CMK (cell line): ENCODE data around the gene ZNRF2.
A peak's percentile ranks its signal among the peaks of the same experiment; 100 is the strongest.

Source experiments
- DNase-seq: peaks from one replicate; pipeline ENCODE4 v3.0.0-alpha.2; 2010; ENCODE audit warnings: low read depth

Gene ZNRF2

DNA sequence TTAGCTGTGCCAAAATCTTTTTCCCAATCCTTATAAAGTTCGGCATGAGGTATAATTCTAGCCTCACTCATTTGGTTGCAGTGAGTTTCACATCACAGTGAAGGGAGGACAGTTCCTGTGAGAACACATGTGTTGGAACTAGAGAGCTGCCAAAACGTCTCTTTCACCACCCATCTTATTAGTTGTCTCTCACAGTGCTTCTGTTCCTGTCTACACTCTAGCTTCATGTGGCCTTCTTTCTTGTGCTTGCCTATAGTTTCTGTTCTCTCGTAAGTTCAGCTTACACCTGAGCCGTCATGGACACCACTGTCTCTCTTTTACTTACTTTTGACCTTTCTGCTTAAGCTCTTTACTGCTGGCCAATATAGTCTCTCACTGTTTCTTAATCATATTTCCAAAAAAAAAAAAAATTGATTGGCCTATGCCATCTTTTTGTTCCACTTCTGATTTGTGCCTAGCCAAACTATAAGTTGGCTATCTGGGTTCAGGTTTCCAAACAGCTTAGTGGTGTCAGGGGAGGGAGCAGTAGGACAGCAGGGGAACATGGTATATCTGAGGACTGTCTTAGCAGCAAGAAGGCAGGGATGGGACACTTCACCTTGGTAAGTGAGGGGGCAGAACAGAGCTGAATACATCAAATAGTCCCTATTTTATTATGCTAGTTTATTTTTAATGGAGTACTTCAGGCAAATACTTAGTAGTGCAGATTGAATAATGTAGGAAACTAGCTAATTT, 38.0 kb downstream of the ZNRF2 start:
- DNase-seq = no peak

DNA sequence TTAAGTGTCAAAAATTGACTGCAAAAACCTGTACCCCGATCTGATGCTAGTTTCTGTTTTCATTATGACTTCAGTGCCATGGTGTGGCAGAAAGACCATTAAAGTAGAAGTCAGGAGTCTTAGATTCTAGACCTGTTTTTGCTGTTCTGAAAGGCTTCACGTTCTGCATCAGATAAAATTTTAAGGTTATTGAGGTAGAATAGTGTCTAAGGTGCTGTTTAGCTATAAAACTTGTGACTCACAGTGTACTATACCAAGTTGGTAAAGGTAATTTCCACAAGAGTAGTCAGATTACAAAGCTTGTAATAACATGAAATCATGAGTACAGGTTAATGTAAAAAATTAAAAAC, 38.6 kb downstream of the ZNRF2 start:
- DNase-seq = no peak

DNA sequence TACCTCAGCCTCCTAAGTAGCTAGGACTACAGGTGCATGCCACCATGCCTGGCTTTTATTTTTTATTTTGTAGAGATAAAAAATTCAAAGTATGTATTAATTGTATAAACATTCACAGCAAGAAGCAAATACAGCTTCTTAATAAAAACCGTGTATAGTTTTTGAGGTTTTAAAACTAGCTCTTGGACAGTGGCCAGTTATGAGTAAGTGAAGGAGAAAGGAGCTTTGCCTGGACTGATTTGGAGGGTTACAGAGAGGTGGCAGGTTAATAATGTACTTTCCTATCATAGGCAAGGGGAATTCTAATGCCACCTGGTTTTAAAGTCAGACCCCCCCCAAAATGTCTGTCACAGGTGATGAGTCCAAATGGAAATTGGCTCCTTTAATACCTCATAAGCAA, 43.4 kb downstream of the ZNRF2 start:
- no peak for DNase-seq

DNA sequence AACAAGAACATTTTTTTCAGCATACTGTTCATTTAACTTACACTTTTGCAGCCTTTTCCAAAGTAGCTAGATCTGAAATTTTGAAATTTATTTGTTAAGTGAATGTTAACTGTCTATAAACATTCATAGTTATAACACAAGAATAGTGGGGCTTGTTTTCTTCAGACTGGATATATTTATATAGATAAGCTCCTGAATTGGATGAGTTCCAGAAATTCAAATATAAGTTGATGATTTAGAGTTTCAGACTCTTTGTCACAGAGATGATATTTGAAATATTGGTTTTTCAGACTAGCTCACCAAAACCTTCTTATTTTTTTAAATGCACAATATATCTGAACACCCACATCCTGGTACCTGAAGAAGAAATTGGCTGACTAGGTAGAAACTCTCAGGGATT, 44.0 kb downstream of the ZNRF2 start:
- no peak for DNase-seq

DNA sequence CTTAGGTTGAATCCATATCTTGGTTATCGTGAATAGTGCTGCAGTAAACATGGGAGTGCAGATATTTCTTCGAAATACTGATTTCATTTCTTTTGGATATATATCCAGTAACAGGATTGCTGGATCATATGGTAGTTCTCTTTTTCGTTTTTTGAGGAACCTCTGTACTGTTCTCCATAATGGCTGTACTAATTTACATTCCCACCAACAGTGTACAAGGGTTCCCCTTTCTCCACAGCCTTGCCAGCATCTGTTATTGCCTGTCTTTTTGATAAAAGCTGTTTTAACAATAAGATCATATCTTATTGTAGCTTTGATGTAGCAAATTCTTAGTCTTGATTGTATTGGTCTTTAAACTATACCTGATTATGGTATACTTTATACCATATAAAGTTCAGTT, 45.3 kb downstream of the ZNRF2 start:
- no peak for DNase-seq

DNA sequence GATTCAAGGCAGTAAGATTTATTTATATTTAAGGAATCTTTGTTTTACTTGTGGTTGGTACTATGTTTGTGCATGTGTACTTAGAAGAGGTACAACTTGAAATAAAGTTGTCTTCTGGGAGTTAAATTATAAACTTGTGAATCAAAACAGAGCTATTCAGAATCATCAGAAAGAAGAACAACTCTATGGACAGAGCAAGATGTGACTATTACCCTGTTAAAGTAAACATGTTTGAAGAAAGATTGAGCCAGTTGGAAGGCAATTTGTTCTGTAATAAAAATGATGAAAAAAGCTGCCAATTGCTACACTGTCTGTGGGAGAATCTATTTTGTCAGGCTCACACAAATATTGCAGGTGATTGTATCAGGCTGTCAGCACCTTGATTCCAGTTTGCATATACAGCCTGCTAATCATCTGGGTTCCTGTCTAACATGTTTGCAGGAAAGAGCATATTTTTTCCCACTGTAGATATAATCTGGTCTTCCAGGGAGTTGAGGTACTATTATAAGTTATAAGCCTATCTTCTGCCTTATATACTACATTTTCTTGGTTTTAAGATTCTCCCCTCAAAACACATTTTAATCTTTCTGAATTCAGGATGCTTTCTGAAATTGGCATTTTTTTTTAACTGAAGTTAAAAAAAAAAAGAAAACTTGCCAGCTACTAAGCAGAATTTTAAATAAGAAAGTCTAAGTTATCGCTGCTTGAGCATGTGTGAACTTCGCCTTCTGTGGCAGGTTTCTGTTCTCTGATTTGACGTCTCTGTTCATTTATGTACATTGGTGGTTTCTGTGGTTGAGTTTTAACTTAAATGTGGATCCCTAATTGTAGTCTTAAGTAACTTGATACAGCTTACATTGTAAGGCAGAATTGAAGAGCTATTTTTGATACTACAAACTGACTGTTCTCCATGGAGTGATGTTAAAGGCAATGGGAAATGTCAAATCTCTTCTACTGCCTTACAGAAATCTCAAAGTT, 46.0 kb downstream of the ZNRF2 start:
- no peak for DNase-seq

DNA sequence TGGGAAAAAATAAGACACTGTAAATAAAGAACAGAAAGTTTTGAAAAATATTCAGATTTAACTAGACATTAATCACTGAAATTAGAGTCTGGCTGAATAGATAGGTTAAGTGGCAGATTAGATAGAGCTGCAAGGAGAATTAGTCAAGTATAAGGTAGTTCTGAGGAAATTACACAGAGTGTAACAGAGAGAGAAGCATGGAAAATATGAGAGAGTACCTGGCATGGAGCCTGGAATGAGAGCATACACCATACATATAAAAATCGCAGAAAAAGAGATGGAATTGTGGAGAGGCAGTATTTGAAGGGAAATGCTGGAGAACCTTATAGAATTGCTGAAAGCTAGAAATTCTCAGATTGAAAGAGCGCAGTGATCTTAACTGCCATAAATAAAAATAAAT, 46.9 kb downstream of the ZNRF2 start:
- DNase-seq = no peak

DNA sequence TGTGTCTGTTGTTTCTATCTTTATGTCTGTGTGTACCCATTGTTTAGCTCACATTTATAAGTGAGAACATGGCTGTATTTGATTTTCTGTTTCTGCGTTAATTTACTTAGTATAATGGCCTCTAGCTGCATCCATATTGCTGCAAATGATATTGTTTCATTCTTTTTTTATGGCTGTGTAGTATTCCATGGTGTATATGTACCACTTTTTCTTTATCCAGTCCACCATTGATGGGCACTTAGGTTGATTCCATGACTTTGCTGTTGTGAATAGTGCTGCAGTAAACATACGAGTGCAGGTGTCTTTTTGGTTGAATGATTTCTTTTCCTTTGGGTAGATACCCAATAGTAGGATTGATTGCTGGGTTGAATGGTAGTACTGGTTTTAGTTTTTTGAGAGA, 48.2 kb downstream of the ZNRF2 start:
- no peak for DNase-seq

DNA sequence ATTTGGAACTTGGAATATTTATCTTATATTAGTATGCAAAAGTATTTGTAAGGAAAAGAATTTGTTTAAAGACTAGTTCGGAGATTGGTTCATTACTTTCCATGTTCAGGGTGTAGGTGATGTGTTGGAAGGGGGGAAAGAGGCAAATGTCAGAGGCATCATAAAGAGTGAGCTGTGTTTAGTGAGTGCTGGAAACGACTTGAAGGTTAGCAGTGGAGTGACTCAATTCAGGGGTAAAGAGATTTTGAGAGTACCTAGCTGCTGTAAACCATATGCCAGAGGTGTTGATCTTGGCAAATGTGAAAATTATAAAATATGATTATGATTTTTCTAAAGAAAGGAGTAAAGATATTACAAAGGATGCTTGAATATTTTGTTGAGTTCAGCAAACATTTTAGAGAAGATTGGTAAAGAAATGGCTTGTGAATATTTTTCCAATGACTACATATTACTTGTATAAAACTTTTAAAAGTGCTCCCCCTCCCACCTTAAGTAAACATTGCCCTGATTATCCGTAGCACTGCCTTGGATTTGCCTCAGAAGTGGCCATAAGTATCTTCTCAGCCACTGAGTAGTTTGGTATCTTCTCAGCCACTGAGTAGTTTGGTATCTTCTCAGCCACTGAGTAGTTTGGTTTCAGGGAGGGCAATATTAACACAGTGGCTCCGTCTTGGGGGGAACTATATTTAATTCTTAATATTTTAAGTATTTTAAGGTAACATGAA, 51.5 kb downstream of the ZNRF2 start:
- no peak for DNase-seq

DNA sequence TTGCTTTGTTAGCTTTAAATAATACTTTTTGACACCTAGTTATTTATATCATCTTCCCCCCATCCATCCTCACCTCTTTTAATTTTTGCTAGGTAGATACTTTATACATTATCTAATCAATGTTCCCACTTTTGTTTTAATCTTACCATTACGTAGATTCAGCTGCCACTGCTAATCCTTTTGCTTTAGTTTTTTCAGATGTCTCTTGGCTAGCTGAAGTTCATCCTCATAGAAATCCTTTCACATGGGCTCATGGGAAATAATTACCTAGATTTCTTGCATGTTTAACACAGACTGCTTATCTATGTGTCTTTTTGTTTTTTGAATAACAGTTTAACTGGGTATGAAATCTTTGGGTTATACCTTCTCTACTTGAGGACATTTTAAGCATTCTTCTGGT, 60.1 kb downstream of the ZNRF2 start:
- DNase-seq = no peak

DNA sequence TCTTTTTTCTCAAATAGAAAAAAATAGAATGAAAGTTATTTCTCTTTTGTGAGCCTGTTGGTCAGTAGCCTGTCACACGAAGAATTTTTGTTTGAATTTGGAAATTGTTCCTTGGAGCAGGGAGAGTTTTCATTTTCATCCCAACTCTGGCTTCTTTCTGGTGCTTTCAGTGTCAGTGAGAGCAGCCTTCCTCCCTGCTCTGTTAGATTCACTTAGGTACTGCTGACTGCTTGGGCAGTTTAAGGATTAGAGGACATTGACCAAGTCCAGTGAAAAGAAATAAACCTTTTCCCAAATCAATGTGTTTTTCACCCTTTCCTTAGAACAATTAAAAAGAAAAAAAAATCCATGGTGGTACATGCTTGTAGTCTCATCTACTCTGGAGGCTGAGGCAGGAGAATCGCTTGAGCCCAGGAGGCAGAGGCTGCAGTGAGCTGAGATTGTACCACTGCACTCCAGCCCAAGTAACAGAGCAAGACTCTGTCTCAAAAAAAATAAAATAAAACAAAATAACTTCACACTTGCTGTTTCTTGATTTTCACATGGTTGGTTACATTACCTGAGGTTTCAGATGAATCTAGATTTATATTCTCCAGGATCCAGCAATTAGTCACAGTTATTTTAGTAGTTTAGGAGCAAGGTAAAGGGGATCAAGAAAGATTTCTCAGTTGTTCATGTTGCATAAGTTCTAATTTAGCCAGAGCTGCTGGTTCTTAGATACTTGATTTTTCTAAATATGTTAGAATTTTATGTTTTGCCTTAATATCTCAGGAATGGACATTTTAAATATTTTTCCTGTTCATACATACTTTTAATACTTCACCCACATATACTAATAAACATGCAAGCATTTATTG, 63.1 kb downstream of the ZNRF2 start:
- DNase-seq = no peak

DNA sequence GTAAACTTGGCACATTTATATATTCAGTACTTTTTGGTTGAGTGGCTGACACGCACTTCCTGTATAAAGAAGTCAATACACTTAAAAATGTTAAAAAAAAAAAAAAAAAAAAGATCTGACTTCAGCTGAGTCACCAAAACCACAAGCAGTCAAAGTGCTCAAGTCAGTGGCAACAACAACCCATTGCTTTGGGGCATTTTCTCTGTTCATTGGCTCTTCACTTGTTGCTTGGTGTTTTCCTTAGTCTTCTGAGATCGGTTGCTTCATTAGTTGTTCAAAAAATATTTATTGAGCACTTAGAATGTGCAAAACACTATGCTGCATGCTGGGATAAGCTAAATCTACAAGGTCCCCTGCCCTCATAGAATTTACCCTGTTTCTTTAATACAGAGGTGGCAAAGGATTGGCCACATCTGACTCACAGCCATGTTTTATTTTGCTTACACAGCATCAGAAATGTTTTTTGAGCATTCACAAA, 63.7 kb downstream of the ZNRF2 start:
- peak; percentile 22 for DNase-seq

DNA sequence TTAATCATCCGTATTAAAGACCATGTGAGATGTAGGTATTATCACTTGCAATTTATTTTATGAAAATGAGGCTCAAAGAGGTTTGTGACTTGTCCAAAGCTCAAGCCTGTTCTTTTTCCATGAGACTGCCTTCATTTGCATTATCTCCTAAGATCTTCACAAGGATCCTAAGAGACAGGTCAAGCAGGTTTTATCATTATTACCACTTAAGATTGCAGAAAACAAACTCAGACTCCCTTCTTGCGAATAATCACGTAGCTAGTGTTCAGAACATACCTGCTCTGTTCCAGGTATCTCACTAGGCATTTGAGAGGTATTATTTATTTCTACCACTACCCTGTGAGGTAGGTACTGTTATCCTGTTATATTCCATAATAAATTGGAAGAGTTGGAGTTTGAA, 64.8 kb downstream of the ZNRF2 start:
- DNase-seq = no peak

DNA sequence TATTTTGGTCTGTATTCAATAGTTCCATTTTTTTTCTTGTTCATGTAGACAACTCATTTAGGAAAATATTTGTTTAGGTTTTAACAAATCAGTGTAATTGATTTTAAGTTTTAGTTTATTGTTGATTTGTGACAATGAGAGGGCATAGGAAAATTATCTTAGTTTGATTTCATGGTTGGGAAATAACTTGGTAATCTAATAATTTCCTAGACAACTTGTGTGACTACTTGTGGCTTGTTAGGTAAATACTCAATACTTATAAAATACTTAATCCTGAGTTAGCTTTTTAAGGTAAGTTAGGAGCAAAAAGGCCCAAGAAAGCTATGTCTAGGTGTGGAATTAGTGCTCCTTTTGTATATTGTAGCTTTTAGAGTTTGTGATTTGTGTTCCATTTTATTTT, 65.4 kb downstream of the ZNRF2 start:
- no peak for DNase-seq

DNA sequence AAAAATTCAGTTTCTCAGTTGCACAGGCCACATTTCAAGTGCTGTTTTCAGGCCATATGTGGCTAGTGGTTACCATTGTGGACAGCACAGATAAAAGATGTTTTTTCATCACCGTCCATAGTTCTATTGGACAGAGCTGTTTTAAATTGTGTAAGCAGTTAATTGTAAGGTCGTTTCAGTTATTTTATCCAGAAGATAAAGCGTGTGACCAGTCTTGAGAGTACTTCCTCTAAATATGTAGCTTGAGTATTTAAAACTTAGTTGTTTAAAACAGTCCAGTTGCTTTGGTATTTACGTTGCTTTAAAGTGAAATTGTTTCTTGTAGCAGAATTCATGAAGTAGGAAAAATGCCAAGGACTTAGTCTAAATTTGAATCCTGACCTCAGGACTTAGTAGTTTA, 66.9 kb downstream of the ZNRF2 start:
- no peak for DNase-seq

DNA sequence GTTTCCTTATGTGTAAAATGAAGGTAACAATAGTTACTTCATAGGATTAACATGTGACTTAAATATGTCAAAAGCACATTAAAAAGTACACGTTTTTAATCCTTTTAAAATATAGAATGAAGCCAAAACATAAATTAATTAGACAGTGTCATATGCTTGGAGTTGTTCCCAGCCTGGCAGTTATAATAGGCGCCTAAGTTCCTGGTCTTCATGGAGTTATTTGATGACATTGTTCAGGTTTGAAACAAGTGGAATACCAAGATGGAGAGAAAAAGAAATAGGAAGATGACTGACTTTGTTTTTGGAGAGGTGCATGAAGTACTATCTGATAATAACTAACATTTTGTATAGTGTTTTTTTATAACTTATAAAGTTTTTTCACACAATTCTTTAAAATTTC, 67.3 kb downstream of the ZNRF2 start:
- no peak for DNase-seq

DNA sequence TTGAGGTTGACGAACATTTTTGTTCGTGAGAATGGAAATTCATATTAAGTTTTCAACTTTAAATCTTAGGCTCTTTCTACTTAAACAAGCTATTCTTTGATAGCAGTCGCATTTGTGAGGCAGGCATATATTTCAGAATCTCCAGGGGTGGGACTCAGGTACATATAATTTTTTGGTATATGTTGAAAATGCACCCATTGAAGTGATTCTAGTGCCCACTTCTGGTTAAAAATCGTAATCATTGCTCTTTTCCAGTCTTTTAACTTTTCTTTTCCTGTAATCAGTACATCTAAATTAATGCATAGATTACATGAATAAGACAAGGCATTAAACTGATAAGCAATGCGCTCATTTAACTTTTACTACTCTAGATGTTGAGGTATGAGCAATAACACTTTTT, 67.8 kb downstream of the ZNRF2 start:
- DNase-seq = no peak

DNA sequence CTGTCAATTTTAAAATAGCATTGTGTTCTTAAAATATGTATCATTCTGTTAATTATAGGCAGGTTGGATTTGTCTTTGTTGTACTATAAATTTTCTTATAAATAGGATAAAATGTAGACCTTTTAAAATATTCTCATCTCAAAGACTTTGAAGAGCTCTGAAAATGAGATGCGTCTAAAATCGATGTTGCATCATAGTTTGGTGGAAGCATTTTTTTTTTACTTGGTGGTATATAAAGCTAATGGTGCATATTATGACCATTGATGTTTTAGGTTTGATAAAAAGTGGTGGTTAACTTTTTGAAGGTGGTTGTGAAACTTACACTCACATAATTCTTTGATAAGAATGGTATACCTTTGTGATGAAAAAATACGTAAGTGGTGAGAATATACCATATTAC, 69.1 kb downstream of the ZNRF2 start:
- no peak for DNase-seq

DNA sequence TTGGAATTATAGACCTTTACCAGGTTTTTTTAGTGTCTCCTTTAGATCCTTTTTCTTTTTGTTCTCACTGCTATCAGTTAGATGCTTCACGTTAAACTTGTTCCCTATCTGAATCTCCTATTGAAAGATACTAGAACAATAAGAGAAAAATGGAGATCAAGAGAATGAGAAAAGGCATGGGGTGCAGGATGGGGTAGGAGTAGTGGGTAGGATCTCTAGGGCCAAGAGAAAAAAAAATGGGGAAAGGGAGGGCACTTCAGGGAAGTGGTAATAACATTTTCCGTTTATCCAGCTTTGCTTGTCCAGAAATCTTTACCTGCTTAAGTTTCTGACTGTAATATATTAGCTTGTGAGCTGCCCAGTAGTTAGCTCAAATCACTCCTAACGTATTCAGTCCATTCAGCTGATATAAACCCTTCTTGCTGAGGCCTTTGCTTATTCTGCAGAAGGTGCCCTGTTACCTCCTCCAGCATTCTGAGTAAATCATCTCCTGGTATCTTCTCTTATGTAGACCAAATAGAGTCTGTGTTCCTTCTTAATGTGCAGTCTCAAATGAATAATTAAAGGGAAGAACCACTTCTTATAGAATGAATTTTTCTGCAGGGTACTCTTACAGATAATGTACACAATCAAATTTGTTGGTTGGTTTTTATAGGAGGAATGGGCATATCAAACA, 69.7 kb downstream of the ZNRF2 start:
- no peak for DNase-seq

DNA sequence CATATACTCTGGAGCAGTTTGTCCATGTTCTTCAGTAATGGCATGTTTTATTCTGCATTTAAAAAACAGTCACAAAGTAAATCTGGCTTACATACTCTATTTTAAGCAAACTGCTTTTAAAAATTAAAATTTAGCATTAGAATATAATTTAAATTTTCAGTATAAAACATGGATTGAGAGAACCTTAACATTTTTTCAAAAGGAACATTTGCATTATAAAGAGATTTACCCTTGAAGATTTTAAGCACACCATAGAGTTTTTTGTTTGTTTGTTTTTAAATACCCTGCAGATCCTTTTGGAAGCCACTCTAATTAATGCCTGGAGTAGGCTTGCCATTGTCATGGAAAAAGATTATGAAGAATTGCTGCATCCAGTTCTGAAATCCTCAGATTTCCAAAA, 70.4 kb downstream of the ZNRF2 start:
- DNase-seq = no peak

DNA sequence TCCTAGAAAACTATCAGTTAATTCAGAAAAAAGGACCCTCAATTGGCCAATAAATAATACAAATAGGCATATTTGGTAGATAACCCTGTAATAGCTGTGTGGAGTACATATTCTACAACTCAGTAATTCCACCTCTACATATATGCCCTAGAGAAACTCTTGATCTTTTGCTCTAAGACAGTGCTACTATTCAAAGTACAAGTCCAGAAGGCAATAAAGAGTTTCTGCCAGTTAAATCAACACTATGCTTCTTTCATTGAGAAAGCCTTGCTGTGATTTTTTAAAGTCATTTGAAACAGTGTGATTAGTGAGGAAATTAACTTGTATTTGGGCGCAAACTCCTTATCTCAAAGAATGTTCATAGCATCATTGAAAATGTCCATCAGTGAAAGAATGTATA, 75.6 kb downstream of the ZNRF2 start:
- DNase-seq = no peak
